GM12878 (cell line): ENCODE data around the gene ACSF3. TPM values are rescaled to one million over a fixed set of nuclear protein-coding genes. Genes with fewer than 3 reads are reported as not detected.

Source experiments
- ATAC-seq: fragments of 200-7000 bp; cut with Tn5 transposase; 3 replicates; pipeline ENCODE4 v1.9.1; 2020; ENCODE audit warnings: mild to moderate bottlenecking, moderate library complexity
- BruUV-seq: library from RNA; stranded (reverse); fragments of 400-500 nt; replicated peaks from 2 replicates; lab custom pipeline; 2021; lab: Mats Ljungman, UMichigan
- CTCF ChIA-PET: fragments of 300-600 bp; sonication (Branson Sonifier 250); formaldehyde crosslinking; extraction: SDS; loops from one replicate; lab custom pipeline; 2021; ENCODE audit warnings: inconsistent platforms; lab: Yijun Ruan, JAX
- POLR2A ChIA-PET: fragments of 350-600 bp; formaldehyde crosslinking; extraction: SDS; loops from one replicate; lab custom pipeline; 2021; ENCODE audit warnings: inconsistent platforms; lab: Charles Lee
- RAD21 ChIA-PET: fragments of 300-600 bp; sonication (Branson Sonifier 250); formaldehyde crosslinking; loops from one replicate; lab custom pipeline; 2023; ENCODE audit warnings: antibody characterized with exemption; ENCODE audit not compliant: unreplicated experiment; lab: Charles Lee
- SMC1A ChIA-PET: fragments of 300-600 bp; sonication (Branson Sonifier 250); formaldehyde crosslinking; loops from one replicate; lab custom pipeline; 2023; ENCODE audit not compliant: unreplicated experiment, uncharacterized antibody; lab: Charles Lee
- DNase-seq: peaks from one replicate; pipeline ENCODE4 v3.0.0-alpha.2; 2011; ENCODE audit warnings: low read depth, low spot score
- FAIRE-seq: peaks from 3 replicates; lab custom pipeline; 2011; peaks lifted over from hg19 to GRCh38; lab: Jason Lieb, UNC
- H2AFZ ChIP-seq: 2 replicates; pipeline ENCODE4 v1.6.0; 2011; ENCODE audit warnings: low read depth, low read length, control low read depth; ENCODE audit not compliant: control insufficient read depth
- H3K27ac ChIP-seq: 2 replicates; pipeline ENCODE4 v1.5.1; 2011; ENCODE audit warnings: control low read depth; ENCODE audit not compliant: control insufficient read depth, insufficient read depth
- H3K27me3 ChIP-seq, 2 experiments: replicated peaks in 1 of 2; 2 replicates each; pipeline versions ENCODE4 v1.6.0 to v1.6.1; 2011; ENCODE audit warnings: low read length in 1 of 2; ENCODE audit not compliant: control insufficient read depth in 2 of 2, insufficient read depth in 2 of 2
- H3K36me3 ChIP-seq, 2 experiments: 2 replicates each; pipeline ENCODE4 v1.5.1; 2011; ENCODE audit warnings: low read length in 1 of 2; ENCODE audit not compliant: control insufficient read depth in 2 of 2, insufficient read depth in 2 of 2
- H3K4me1 ChIP-seq: 2 replicates; pipeline ENCODE4 v1.6.1; 2011; ENCODE audit warnings: mild to moderate bottlenecking, low read length, moderate library complexity, mixed read lengths; ENCODE audit not compliant: control insufficient read depth, insufficient read depth
- H3K4me2 ChIP-seq: 2 replicates; pipeline ENCODE4 v1.6.0; 2011; ENCODE audit warnings: control low read depth; ENCODE audit not compliant: control insufficient read depth, insufficient read depth
- H3K4me3 ChIP-seq: fragments of 200-600 bp; sonication (generic); 2 replicates; pipeline ENCODE4 v1.5.1; 2016
- H3K79me2 ChIP-seq: 2 replicates; pipeline ENCODE4 v1.6.0; 2011; ENCODE audit warnings: low read length; ENCODE audit not compliant: control insufficient read depth, insufficient read depth
- H3K9ac ChIP-seq: 2 replicates; pipeline ENCODE4 v1.8.0; 2011; ENCODE audit warnings: low read length, control low read depth, mixed read lengths; ENCODE audit not compliant: control insufficient read depth, insufficient read depth
- H3K9me3 ChIP-seq: replicated peaks from 3 replicates; pipeline ENCODE4 v1.5.1; 2011; ENCODE audit warnings: mild to moderate bottlenecking, low read length; ENCODE audit not compliant: control insufficient read depth, insufficient read depth
- H4K20me1 ChIP-seq: 2 replicates; pipeline ENCODE4 v1.6.0; 2011; ENCODE audit not compliant: control insufficient read depth, insufficient read depth
- EZH2 ChIP-seq: IDR thresholded peaks from 2 replicates; pipeline ENCODE4 v1.6.1; 2012; ENCODE audit warnings: low read depth, mild to moderate bottlenecking, control low read depth, inconsistent platforms, low read length, borderline replicate concordance; ENCODE audit not compliant: control insufficient read depth
- NR2C1 ChIP-seq: fragments of 450-650 bp; IDR thresholded peaks from 2 replicates; pipeline ENCODE4 v1.6.1; 2017; ENCODE audit warnings: antibody characterized with exemption, mild to moderate bottlenecking, moderate library complexity
- PML ChIP-seq: IDR thresholded peaks from 2 replicates; pipeline ENCODE4 v1.6.1; 2012; ENCODE audit warnings: low read length, inconsistent platforms
- RUNX3 ChIP-seq: IDR thresholded peaks from 2 replicates; pipeline ENCODE4 v1.6.1; 2012; ENCODE audit warnings: low read length, inconsistent platforms
- SIX5 ChIP-seq: IDR thresholded peaks from 2 replicates; pipeline ENCODE4 v1.6.1; 2011; ENCODE audit warnings: mild to moderate bottlenecking, low read depth, low read length, moderate library complexity; ENCODE audit not compliant: severe bottlenecking
- SMC3 ChIP-seq: IDR thresholded peaks from 2 replicates; pipeline ENCODE4 v1.6.1; 2011; ENCODE audit warnings: low read length, improper control_type of control experiment, borderline replicate concordance
- SPI1 ChIP-seq: IDR thresholded peaks from 2 replicates; pipeline ENCODE4 v1.6.1; 2011; ENCODE audit warnings: low read depth, mild to moderate bottlenecking, low read length, moderate library complexity, borderline replicate concordance; ENCODE audit not compliant: insufficient read depth
- TCF7 ChIP-seq: IDR thresholded peaks from 2 replicates; pipeline ENCODE4 v1.6.1; 2014; ENCODE audit warnings: antibody characterized with exemption, borderline replicate concordance
- WGBS: methylation state at CpG from one replicate; pipeline ENCODE4 v1.1.6; 2016; ENCODE audit warnings: low lambda C conversion rate; ENCODE audit not compliant: insufficient replicate concordance, insufficient coverage; ENCODE audit errors: missing lambda C conversion rate; 5-methylcytosine and 5-hydroxymethylcytosine counted together
- in situ Hi-C: fragments of 300-500 bp; cut with MboI; formaldehyde crosslinking; loops from 9 replicates; pipeline ENCODE4 v1.14.3; 2018; ENCODE audit warnings: mixed read lengths
- intact Hi-C: fragments of 100-400 bp; cut with micrococcal nuclease; formaldehyde crosslinking; loops from one replicate; pipeline ENCODE4 v1.14.2; 2022; ENCODE audit not compliant: unreplicated experiment
- polyA plus RNA-seq, 11 experiments: library from polyadenylated mRNA; depleted of rRNA in 4 of 11; unstranded in 6 of 11; stranded (reverse) in 5 of 11; fragments of >200 nt; fragmentation: Nextera tagmentation in 4 of 11; fragmentation: Illumina TruSeq in 1 of 11; extraction: Ambion mirVana in 4 of 11; extraction: Trizol in 1 of 11; gene quantifications; 1 replicate in 1 of 11; 2 replicates in 10 of 11; pipeline versions ENCODE4 v1.2.1 to v1.2.3, GENCODE V29; 2011 to 2016; ENCODE audit warnings: inconsistent platforms in 2 of 11, missing spikeins in 2 of 11, low read depth in 1 of 11
- total RNA-seq, 4 experiments: library from RNA; depleted of rRNA in 3 of 4; stranded (reverse); fragments of >200 nt in 3 of 4; fragmentation: Illumina TruSeq in 1 of 4; extraction: Trizol in 1 of 4; gene quantifications; 2 replicates each; pipeline versions ENCODE4 v1.2.1 to v1.2.3, GENCODE V29; 2013 to 2021
- TF ChIP-seq, protein P1 (sequence below): fragments of 450-650 bp; IDR thresholded peaks from 2 replicates; pipeline ENCODE4 v1.6.1; 2017; ENCODE audit warnings: borderline replicate concordance
- TF ChIP-seq, protein P2 (sequence below): fragments of 450-650 bp; IDR thresholded peaks from 2 replicates; pipeline ENCODE4 v1.6.1; 2017; ENCODE audit warnings: mild to moderate bottlenecking, moderate library complexity
- TF ChIP-seq, protein P3 (sequence below): fragments of 450-650 bp; conservative IDR thresholded peaks from 2 replicates; pipeline ENCODE4 v1.6.1; 2017; ENCODE audit warnings: mild to moderate bottlenecking, moderate library complexity
- TF ChIP-seq, protein P4 (sequence below): fragments of 450-650 bp; formaldehyde crosslinking; IDR thresholded peaks from 2 replicates; pipeline ENCODE4 v1.4.0; 2022; ENCODE audit warnings: mild to moderate bottlenecking, moderate library complexity

Gene ACSF3
- total and polyA plus RNA-seq, 10 of the 15 experiments (the other 5 are each of a cell fraction or from before 2014, with no cell fraction given): 1.0 to 44.4 (median 25.8) TPM

DNA sequence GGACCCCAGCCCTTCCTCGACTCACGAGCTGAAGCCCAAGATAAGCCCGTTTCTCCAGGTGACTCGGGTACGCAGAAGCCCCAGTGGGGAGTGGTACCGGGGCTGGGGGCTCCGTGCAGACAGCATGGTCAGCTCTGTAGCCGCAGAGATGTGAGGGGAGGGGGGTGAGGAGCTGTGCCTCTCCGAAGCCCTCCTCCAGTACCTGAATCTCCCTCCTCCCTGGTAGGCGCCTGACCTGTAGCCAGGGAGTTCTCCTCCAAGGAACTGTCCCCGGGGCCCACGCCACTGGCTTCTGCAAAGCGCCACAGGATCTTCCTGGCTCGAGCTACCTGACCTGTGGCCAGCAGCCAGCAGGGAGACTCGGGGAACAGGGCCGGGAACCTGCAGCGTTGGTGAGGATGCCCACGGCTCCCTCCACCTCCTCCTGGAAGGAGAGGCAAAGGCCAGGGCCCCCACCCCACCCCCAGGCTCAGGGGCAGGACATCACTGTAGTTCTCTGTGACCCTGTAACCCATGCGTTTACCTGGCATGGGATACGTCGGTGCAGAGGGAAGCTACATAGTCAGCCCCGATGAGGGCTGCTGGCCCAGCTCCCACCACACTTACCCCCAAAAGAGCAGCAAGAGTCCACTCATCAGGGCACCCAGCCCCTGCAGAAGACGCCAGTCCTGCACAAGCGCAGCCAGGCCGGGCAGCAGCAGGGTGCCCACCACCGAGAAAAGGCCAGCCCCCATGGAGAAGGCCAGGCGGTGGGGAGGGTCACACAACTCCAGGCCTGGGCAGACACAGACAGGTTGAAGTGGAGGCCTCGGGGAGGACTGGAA is 105.0 kb downstream of the ACSF3 start:
- CTCF ChIA-PET: interaction anchor here (0.7 kb wide), 1 partner anchor 19 kb away, joined by 3 read pairs; no protein-coding TSS in a partner anchor
- no peak overlapping the region for H3K4me2 ChIP-seq
- FAIRE-seq: no peak
- H3K27me3 ChIP-seq: peaks cover 3 to 9% of the 10 kb centered on the region in 2 experiments; a peak in 3 of 4 replicates
- peaks cover 3% of the 10 kb centered on the region; the same call in 1 of the 3 replicates for H3K9me3 ChIP-seq
- WGBS: 58% methylated on average over 26 of the region's 28 CpGs
- no peaks in the 10 kb centered on the region for H3K79me2 ChIP-seq
- in situ Hi-C loops: no loop called here
- H3K36me3 ChIP-seq: no peaks in the 10 kb centered on the region
- intact Hi-C loops: no loop called here
- H3K4me3 ChIP-seq: no peak overlapping the region
- H3K9ac ChIP-seq: no peak overlapping the region
- POLR2A ChIA-PET: no interaction called here
- no peak for ATAC-seq
- no peak overlapping the region for H2AFZ ChIP-seq
- BruUV-seq: no TSS peak
- DNase-seq: no peak
- no peaks in the 10 kb centered on the region for H4K20me1 ChIP-seq
- no peak overlapping the region for H3K27ac ChIP-seq
- RAD21 ChIA-PET: no interaction called here
- SMC1A ChIA-PET: interaction anchor here (0.8 kb wide), 1 partner anchor 9 kb away, joined by 3 read pairs; no protein-coding TSS in a partner anchor
- no peaks in the 10 kb centered on the region for H3K4me1 ChIP-seq
- TF ChIP-seq SIX5: no peak
- no peak for TF ChIP-seq PML
- TF ChIP-seq SPI1: no peak
- TF ChIP-seq EZH2: no peak
- TF ChIP-seq TCF7: no peak
- TF ChIP-seq, protein P1, sequence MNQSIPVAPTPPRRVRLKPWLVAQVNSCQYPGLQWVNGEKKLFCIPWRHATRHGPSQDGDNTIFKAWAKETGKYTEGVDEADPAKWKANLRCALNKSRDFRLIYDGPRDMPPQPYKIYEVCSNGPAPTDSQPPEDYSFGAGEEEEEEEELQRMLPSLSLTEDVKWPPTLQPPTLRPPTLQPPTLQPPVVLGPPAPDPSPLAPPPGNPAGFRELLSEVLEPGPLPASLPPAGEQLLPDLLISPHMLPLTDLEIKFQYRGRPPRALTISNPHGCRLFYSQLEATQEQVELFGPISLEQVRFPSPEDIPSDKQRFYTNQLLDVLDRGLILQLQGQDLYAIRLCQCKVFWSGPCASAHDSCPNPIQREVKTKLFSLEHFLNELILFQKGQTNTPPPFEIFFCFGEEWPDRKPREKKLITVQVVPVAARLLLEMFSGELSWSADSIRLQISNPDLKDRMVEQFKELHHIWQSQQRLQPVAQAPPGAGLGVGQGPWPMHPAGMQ: no peak
- TF ChIP-seq, protein P2, sequence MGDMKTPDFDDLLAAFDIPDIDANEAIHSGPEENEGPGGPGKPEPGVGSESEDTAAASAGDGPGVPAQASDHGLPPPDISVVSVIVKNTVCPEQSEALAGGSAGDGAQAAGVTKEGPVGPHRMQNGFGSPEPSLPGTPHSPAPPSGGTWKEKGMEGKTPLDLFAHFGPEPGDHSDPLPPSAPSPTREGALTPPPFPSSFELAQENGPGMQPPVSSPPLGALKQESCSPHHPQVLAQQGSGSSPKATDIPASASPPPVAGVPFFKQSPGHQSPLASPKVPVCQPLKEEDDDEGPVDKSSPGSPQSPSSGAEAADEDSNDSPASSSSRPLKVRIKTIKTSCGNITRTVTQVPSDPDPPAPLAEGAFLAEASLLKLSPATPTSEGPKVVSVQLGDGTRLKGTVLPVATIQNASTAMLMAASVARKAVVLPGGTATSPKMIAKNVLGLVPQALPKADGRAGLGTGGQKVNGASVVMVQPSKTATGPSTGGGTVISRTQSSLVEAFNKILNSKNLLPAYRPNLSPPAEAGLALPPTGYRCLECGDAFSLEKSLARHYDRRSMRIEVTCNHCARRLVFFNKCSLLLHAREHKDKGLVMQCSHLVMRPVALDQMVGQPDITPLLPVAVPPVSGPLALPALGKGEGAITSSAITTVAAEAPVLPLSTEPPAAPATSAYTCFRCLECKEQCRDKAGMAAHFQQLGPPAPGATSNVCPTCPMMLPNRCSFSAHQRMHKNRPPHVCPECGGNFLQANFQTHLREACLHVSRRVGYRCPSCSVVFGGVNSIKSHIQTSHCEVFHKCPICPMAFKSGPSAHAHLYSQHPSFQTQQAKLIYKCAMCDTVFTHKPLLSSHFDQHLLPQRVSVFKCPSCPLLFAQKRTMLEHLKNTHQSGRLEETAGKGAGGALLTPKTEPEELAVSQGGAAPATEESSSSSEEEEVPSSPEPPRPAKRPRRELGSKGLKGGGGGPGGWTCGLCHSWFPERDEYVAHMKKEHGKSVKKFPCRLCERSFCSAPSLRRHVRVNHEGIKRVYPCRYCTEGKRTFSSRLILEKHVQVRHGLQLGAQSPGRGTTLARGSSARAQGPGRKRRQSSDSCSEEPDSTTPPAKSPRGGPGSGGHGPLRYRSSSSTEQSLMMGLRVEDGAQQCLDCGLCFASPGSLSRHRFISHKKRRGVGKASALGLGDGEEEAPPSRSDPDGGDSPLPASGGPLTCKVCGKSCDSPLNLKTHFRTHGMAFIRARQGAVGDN: no peak
- no peak for TF ChIP-seq SMC3
- TF ChIP-seq, protein P3, sequence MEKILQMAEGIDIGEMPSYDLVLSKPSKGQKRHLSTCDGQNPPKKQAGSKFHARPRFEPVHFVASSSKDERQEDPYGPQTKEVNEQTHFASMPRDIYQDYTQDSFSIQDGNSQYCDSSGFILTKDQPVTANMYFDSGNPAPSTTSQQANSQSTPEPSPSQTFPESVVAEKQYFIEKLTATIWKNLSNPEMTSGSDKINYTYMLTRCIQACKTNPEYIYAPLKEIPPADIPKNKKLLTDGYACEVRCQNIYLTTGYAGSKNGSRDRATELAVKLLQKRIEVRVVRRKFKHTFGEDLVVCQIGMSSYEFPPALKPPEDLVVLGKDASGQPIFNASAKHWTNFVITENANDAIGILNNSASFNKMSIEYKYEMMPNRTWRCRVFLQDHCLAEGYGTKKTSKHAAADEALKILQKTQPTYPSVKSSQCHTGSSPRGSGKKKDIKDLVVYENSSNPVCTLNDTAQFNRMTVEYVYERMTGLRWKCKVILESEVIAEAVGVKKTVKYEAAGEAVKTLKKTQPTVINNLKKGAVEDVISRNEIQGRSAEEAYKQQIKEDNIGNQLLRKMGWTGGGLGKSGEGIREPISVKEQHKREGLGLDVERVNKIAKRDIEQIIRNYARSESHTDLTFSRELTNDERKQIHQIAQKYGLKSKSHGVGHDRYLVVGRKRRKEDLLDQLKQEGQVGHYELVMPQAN: no peak
- no peak for TF ChIP-seq RUNX3
- no peak for TF ChIP-seq NR2C1
- TF ChIP-seq, protein P4, sequence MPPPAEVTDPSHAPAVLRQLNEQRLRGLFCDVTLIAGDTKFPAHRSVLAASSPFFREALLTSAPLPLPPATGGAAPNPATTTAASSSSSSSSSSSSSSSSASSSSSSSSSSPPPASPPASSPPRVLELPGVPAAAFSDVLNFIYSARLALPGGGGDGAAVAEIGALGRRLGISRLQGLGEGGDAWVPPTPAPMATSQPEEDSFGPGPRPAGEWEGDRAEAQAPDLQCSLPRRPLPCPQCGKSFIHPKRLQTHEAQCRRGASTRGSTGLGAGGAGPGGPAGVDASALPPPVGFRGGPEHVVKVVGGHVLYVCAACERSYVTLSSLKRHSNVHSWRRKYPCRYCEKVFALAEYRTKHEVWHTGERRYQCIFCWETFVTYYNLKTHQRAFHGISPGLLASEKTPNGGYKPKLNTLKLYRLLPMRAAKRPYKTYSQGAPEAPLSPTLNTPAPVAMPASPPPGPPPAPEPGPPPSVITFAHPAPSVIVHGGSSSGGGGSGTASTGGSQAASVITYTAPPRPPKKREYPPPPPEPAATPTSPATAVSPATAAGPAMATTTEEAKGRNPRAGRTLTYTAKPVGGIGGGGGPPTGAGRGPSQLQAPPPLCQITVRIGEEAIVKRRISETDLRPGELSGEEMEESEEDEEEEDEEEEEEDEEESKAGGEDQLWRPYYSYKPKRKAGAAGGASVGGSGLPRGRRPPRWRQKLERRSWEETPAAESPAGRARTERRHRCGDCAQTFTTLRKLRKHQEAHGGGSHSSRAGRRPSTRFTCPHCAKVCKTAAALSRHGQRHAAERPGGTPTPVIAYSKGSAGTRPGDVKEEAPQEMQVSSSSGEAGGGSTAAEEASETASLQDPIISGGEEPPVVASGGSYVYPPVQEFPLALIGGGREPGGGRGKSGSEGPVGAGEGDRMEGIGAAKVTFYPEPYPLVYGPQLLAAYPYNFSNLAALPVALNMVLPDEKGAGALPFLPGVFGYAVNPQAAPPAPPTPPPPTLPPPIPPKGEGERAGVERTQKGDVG (CRISPR knock-in tag): no peak
